ENCODE data around the gene RASEF.

DNA sequence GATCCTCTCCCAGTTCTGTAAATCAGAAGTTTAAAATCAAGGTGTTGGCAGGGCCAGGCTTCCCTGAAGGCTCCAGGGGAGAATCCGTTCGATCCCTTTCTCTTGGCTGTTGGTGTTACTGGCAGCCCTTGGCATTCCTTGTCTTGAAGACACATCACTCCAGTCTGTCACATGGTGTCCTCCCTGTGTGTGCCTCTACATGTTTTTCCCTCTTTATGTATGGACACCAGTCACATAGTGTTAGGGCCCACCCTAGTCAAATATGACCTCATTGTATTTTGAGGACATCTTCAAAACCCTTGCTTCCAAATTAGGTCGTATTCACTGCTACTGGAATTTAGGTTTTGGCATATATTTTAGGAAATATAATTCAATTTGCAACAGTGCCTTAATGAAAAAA is 94.6 kb downstream of the RASEF start:
- TF ChIP-seq, protein P1, sequence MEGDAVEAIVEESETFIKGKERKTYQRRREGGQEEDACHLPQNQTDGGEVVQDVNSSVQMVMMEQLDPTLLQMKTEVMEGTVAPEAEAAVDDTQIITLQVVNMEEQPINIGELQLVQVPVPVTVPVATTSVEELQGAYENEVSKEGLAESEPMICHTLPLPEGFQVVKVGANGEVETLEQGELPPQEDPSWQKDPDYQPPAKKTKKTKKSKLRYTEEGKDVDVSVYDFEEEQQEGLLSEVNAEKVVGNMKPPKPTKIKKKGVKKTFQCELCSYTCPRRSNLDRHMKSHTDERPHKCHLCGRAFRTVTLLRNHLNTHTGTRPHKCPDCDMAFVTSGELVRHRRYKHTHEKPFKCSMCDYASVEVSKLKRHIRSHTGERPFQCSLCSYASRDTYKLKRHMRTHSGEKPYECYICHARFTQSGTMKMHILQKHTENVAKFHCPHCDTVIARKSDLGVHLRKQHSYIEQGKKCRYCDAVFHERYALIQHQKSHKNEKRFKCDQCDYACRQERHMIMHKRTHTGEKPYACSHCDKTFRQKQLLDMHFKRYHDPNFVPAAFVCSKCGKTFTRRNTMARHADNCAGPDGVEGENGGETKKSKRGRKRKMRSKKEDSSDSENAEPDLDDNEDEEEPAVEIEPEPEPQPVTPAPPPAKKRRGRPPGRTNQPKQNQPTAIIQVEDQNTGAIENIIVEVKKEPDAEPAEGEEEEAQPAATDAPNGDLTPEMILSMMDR (IDR thresholded peaks at IDR 0.05; ENCODE audit: low read length), result no peak
- no peak for TF ChIP-seq EZH2 (IDR thresholded peaks at IDR 0.05; ENCODE audit: borderline replicate concordance, low read length)

Data from OCI-LY1 (cell line).